ENCODE results near the gene ZC2HC1B.

Gene ZC2HC1B

DNA sequence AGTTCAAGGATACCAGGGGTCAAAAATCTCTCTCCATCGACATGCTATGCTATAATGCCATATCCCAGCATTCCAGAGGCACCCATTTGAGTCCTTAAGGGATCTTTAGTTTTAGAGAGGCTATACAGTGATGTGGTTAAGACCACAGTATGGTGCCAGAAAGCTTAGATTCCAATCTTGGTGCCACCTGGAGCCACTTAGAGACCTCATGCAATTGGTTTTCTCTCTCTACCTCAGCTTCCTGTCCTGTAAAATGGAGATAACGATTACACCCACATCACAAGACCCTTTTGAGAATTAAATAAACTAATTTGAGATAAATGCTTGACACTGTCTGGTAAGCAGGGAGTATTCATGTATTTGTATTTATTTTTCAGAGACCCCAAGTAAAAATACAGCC, 104.8 kb downstream of the ZC2HC1B start:
- TF ChIP-seq, protein P1, sequence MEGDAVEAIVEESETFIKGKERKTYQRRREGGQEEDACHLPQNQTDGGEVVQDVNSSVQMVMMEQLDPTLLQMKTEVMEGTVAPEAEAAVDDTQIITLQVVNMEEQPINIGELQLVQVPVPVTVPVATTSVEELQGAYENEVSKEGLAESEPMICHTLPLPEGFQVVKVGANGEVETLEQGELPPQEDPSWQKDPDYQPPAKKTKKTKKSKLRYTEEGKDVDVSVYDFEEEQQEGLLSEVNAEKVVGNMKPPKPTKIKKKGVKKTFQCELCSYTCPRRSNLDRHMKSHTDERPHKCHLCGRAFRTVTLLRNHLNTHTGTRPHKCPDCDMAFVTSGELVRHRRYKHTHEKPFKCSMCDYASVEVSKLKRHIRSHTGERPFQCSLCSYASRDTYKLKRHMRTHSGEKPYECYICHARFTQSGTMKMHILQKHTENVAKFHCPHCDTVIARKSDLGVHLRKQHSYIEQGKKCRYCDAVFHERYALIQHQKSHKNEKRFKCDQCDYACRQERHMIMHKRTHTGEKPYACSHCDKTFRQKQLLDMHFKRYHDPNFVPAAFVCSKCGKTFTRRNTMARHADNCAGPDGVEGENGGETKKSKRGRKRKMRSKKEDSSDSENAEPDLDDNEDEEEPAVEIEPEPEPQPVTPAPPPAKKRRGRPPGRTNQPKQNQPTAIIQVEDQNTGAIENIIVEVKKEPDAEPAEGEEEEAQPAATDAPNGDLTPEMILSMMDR (IDR thresholded peaks at IDR 0.05; ENCODE audit: low read depth, low read length) = no peak
- no peak overlapping the region for H3K4me3 ChIP-seq (ENCODE audit: low read depth, low read length)
- no peaks in the 10 kb centered on the region for H3K36me3 ChIP-seq
- H3K27me3 ChIP-seq = peaks cover 7% of the 10 kb centered on the region; the same call in 1 of the 2 replicates
- H3K4me1 ChIP-seq = no peaks in the 10 kb centered on the region
- no peak for DNase-seq
- H3K9me3 ChIP-seq = no peaks in the 10 kb centered on the region

DNA sequence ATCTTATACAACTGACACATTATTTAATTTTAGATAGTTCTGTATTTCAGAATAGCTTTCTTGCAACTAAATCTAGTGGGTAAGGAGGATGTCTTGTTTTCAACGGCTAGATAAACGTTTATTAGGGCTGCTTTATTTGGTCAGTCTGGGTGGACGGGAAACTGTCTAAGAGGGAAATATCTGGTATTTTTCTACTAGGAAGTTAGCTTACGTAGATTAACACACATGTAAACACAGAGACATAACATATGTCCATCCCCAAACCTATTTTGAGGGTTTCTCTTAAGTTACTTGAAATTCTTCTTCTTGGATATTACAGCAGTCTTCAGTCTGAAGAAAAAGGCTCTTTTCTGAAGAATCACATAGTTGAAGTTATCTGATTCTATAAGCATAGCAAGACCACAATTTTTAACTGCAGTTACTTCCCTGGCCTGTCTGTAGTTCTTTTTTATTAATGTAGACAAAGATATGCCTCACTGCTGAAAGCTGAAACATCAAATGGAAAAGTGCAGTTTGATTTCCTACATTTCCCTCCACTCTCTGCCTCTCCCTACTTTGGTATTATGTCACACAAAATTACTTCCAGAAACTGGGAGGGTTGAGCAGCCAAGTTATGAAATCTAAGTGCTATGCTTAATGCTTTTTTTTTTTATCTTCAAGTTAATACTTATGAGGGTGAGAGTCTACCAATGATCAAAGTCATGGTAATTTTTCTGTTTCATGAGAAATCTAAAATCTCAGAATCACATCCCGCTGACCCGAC, 106.4 kb downstream of the ZC2HC1B start:
- no peaks in the 10 kb centered on the region for H3K36me3 ChIP-seq
- H3K9me3 ChIP-seq = no peaks in the 10 kb centered on the region
- no peaks in the 10 kb centered on the region for H3K4me1 ChIP-seq
- no peak for DNase-seq
- peaks cover 7% of the 10 kb centered on the region; the same call in 1 of the 2 replicates for H3K27me3 ChIP-seq
- H3K4me3 ChIP-seq (ENCODE audit: low read depth, low read length) = no peak overlapping the region
- TF ChIP-seq, protein P1 (IDR thresholded peaks at IDR 0.05; ENCODE audit: low read depth, low read length) = no peak

DNA sequence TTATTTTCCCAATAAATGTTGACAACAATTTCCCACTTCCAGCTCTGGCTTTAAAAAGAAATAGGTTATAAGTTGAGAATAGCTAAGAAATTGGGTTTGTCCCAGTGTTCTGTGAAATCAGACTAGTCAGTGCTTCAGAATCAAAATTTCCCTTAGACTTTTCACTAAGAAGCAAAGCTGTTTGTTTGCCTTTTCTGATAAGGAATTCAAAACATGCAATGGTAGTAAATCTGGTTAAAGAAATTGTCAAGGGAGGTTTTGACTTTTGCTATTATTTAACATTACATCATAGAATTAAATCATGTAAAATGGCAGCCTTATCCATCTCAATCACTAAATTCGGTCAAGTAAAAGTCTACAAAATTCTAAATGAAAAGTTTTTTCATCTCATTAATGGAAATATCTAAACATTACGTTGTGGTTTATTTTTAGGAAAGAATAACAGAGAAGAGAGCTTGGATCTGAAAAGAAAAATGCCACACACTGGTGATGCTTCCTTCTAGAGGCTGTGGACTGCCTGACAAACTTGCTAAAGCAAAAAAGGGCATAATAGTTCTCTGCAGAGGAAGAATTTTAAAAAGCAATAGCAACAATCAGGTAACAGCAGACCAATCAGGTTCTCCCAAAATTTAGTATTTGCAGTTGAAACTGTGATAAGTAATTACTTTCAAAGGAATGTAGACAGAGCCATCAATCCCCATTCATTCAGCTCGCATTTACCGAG, 107.4 kb downstream of the ZC2HC1B start:
- Histone ChIP-seq H3K4me3 (ENCODE audit: low read depth, low read length) (no peak overlapping the region), H3K4me1 (no peaks in the 10 kb centered on the region), H3K9me3 (no peaks in the 10 kb centered on the region), H3K27me3 (peaks cover 7% of the 10 kb centered on the region; the same call in 1 of the 2 replicates), H3K36me3 (no peaks in the 10 kb centered on the region)
- no peak for DNase-seq
- TF ChIP-seq, protein P1 (IDR thresholded peaks at IDR 0.05; ENCODE audit: low read depth, low read length) = no peak

DNA sequence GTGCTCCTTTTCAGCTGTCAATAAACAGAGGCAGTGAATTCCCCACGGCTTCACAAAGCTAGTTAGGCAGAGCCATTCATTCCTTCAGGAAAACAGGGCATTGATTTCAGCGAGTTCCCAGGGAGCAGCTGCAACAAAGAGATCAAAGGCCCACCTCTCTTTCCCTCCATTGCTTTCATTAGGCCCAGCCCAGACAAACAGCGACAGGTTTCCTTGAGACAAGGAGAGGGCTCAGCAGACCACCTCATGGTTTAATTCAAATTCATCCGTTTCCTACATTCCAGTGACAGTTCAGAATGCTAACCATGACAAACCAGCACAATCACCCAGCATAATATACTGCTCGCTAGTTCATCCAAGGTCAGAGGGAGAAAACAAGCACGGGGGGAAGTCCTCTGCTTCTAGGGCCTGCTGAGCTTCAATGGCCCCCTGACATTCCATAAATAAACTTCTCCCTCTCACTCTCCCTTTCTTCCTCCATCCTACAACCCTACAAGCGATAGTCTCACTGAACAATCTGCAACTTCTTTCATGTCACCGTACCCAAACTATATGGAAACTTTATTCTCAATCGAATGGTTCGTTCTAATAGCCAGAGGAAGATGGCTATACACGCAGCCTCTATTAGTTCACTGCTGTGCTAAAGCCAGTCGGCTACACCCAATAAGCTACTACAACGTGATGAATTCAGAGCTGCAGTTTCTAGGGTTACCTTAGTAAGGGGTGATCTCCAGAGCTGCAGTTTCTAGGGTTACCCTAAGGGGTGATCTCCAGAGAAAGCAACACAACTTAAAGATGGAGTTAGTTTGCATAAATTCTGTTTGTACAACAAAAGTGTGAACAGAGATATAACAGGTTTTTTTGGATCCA, 109.1 kb downstream of the ZC2HC1B start:
- H3K27me3 ChIP-seq = peaks cover 7% of the 10 kb centered on the region; the same call in 1 of the 2 replicates
- H3K4me3 ChIP-seq (ENCODE audit: low read depth, low read length) = no peak overlapping the region

GRCh38 chr6:143974089-143974488, 109.8 kb downstream of the ZC2HC1B start:
- H3K4me3 ChIP-seq (ENCODE audit: low read depth, low read length) = no peak overlapping the region
- H3K9me3 ChIP-seq = no peaks in the 10 kb centered on the region
- no peaks in the 10 kb centered on the region for H3K36me3 ChIP-seq
- no peaks in the 10 kb centered on the region for H3K4me1 ChIP-seq
- TF ChIP-seq, protein P1 (IDR thresholded peaks at IDR 0.05; ENCODE audit: low read depth, low read length) = no peak
- DNase-seq = no peak
- peaks cover 7% of the 10 kb centered on the region; the same call in 1 of the 2 replicates for H3K27me3 ChIP-seq

More for the DNA sequence above, 109.1 kb downstream of the ZC2HC1B start:
- TF ChIP-seq, protein P1 (IDR thresholded peaks at IDR 0.05; ENCODE audit: low read depth, low read length) = no peak
- Histone ChIP-seq H3K36me3 (no peaks in the 10 kb centered on the region), H3K4me1 (no peaks in the 10 kb centered on the region), H3K9me3 (no peaks in the 10 kb centered on the region)
- no peak for DNase-seq
